GOT3 (cell line): Measurements from ENCODE around the gene TSC2.
"Not testable (repeated sequence)": the region's sequence is repeated elsewhere in the genome, so short reads cannot be mapped to it uniquely, and the experiment has no call there.

Experiments
- DNase-seq: peaks from one replicate; lab custom pipeline; 2025; ENCODE audit warnings: mixed read lengths; lab: John Stamatoyannopoulos, UW

TSC2 gene

DNA sequence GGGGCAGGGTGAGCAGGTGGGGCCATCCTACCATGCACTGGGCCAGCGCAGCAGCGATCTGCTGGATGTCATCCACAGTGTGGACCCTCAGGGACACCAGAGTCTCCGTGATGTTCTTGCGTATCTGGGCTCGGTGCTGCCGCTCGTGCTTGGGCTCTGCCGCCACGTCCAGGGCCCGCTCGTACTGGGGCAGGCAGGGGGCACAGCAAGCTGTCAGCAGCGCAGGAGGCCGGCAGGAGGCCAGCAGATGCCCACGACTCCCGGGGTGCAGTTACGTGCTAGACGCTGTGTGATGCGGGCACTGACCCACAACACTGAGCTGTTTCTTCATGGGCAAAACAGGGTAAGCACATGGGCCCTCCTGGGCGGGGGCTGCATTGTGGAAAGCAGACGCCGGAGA, 57.5 kb downstream of the TSC2 start:
- DNase-seq, result not testable (repeated sequence)

DNA sequence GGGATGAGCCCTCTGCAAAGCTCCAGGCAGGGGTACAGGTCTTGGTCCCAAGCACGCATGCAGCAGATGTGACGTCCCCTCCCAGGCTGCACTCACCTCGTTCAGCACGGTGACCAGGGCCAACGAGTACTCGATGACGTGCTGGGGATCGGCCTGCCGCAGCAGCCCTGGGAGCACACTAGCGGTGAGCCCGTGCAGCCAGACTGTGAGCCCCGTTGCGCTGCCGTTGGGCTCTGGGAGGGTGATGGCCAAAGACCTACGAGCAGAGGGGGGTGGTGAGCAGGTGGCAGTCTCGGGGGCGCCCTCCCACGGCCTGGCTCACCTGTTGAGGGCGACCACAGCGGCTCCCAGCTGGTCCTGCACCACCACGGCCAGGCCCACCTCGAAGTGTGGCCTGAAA, 58.0 kb downstream of the TSC2 start:
- DNase-seq, result not testable (repeated sequence)

DNA sequence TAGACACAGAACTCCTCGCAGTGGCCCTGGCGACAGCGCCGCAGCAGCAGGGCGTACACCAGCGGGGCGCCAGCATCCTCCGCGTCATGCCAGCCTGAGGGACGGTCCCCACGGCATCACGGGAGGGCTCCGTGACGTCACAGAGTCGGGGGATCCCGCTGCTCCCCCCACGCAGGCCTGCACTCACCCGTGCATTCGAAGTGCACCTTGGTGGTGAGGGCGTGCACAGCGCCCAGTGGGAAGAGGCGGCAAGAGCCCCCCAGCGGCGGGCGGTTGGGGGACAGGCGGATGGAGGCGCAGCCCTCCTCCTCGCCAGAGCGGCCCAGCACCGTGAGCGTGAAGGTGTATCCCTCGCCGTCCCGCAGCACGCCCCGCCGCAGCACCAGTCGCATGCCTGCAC, 58.4 kb downstream of the TSC2 start:
- not testable (repeated sequence) for DNase-seq

DNA sequence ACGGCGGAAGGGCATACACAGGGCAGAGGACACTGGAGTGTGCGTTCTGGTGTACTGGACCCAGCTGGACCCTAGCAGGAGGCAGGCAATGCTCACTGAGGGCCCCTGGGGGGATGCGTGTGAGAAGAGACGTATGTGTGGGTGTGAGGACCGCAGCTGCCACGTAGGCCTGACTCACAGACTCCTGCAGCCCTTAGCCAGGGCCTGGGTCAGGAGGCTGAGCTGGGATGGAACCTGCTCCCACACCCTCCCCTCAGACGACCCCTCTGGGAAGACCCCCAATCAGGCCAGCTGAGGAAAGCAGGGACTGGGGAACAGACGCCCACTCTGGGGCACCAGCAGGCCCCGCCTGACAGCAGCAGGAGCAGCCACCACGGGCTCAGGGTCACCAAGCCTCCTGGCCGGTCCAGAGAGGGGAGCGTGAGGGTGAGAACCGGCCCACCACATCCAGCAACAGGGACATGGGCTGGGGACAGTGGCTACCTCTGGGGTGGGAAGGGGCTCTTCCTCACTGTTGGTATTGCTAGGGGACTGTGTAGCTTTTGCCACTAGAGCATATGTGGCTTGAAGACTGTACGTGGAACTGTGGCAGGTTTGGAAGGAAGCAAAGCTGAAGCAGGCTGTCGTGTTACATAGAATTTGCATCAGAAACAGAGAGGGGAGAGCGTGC, 59.5 kb downstream of the TSC2 start:
- DNase-seq, result not testable (repeated sequence)

DNA sequence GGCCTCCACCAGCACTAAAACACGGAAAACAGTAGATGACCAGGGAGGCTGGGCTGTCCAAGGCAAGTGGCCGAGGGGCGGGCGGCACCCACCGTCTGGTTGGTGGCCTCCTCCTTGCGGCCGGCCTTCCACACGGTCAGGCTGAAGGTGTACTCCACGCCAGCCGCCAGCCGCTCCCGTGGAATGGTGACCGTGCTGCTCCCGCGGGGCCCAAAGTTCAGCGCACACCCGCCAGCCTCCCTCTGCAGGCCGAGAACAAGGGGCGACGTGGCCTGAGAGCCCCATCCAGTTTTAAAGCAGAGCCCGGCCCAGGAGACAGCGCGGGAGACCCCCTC, 60.0 kb downstream of the TSC2 start:
- not testable (repeated sequence) for DNase-seq

DNA sequence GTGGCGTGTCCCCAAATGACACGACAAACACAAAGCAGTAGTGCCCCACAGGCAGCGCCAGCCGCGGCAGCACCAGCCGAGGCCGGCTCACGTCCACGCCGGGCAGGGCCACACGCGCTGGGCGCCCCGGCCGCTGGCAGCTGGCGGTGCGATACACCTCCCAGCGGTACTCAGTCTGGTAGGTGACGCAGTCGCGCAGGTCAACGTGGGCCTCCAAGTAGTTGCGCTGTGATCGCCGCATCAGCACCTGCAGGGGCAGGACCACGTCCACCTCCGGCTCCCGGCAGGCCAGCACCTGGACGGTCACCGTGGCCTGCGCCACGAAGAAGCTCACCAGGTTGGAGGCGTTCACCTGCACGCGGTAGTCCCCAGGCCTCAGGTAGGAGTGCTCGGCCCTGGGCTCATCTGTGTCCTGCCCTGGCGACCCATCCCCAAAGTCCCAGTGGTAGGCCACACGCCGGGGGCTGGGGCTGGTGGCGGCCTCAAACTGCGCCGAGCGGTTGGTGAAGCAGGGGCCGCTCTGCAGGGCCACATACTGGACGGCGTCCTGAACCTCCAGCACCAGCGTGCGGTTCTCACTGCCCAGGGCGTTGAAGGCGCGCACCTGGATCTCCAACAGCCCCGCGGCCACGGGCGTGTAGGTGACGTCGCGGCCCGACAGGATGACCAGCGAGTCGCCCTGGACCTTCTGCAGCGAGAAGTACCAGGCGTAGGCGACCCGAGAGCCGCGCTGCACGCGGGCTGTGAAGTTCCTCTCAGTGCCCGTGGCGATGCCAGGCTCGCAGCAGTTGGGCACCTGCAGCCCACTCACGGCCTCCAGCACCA, 60.9 kb downstream of the TSC2 start:
- DNase-seq, result not testable (repeated sequence)

DNA sequence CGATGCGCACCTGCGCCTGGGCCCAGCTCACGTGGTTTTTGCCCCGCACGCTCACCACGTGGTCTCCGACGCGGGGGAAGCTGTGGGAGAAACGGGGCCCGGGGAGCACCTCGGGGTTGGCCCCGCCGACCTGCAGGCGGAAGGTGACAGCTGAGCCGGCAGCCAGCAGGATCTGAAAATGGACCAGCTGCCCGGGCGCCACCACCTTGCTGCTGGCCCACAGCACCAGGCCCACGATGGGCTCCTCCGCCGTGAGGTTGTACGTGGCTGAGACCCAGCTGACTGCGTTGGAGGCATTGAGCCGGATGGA, 61.4 kb downstream of the TSC2 start:
- DNase-seq, result not testable (repeated sequence)

DNA sequence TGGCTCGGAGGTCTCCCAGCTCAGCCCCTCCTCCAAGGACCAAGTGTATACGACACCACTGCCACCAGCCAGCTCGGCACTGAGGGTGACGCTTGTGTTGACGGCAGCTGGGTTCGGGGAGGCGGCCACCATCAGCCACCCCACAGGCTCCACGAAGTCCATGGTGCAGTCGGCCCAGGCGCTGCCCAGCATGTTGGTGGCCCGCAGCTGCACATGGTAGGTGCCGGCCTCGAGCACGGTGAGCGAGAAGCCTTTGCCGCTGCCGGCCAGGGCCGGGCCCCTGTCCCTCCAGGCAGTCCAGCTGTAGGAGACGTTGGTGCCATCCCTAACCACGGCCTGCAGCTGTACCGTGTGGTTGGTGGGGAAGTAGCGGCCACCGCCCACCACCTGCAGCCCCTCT, 62.1 kb downstream of the TSC2 start:
- not testable (repeated sequence) for DNase-seq

DNA sequence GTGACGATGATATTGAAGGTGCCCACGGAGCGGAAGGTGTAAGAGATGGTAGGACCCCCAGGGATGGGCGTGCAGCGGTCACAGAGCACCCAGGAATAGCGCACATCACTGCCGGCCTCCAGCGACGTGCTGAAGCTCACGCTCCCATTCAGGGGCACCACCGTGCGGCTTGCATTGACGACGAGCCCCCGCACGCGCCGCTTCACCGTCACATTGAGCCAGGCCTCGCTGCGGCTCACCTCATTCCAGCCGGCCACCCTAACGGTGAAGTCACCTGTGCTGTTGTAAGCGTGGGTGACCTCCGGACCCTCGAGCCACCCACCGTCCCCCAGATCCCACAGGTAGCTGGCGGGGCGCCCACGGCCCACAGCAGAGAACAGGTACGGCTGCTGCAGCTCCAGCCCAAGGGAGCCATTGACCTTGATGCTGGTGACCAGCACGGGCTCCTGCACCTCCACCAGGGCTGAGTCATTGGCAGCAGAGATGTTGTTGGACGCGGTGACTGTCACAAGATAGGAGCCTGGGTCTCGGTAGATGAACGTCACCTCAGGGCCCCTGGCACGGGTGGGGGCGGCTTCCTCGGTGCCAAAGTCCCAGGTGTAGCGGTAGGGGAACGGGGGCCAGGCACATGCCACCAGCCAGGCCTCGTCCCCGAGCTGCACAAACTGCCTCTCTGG, 62.7 kb downstream of the TSC2 start:
- DNase-seq, result not testable (repeated sequence)

DNA sequence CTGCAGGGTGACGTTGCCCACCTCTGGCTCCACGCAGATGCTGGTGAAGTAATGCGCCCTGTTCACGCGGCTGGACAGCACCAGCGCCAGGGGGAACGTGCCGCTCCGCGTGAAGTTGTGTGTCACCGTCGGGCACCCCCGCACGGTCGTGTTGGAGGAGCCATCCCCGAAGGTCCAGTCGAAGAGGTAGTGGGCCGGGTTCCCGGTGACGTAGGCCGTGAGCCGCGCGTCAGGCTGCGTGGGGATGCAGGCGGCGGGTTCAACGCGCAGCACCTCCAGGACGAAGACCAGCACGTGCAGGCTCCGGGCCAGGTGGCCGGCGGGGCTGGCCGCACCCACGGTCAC, 63.2 kb downstream of the TSC2 start:
- DNase-seq, result not testable (repeated sequence)

DNA sequence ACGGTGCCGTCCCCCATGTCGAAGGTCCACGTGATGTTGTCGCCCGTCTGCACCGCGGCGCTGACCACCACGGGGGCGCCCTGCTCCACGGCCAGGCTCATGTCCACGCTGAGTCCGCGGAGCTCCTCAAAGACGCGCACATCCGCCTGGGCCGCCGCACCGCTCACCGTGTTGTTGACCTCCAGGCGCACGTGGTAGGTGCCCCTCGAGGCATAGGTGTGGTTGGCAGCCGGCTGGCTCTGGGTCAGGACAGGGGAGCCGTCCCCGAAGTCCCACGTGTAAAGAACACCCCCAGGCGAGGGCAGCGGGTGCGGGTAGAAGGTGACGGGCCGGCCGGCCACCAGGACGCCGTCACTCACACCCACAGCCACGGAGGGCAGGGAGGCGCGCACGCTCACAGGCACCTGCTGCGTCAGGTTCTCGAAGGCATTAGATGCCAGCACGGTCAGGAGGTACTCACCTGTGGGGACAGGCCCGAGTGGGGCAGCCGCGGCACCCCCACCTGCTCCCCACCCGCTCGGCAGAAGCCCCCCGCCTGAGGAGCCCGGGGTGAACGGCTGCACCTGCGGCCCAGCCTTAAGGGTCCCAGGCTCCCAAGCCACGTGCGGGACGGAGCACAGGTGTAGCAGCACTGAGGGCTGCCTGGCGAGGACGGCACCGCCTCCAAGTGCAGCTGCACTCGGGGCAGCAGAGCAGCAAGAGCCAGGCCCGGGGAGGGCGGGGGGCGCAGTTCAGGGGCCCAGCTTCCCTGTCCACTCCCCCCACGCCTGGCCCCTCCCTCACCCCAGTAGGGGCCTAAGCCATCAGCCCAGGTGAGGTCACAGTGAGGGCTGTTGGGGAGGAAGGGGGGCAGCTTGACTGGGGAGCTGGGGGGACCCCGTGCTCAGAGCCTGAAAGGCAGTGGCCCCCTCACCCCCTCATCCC, 63.9 kb downstream of the TSC2 start:
- not testable (repeated sequence) for DNase-seq

DNA sequence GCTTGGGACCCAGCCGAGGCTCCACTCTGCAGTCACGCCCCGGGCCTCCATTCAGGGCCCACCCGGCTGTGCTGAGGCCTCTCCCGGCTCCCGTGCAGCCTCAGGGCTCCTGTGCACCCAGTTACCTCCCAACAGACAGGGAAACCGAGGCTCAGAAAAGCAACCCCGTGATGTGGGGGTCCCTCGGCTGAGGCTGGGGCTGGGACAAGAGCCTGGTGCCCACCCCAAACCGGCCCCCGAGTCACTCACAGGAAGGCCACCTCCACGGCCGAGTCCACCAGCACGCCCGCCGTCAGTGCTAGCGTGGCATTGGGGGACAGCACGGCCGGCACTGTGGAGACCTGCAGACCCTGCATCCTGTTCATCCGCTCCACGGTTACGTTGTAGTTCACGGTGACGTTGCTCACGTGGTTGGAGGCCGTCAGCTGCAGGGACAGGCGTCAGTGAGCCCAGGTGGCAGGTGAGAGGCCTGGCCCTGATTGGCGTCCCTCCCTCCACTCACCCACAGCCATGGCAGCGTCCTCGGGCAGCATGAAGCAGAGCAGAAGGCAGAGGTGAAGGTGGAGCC, 64.8 kb downstream of the TSC2 start:
- DNase-seq, result not testable (repeated sequence)

DNA sequence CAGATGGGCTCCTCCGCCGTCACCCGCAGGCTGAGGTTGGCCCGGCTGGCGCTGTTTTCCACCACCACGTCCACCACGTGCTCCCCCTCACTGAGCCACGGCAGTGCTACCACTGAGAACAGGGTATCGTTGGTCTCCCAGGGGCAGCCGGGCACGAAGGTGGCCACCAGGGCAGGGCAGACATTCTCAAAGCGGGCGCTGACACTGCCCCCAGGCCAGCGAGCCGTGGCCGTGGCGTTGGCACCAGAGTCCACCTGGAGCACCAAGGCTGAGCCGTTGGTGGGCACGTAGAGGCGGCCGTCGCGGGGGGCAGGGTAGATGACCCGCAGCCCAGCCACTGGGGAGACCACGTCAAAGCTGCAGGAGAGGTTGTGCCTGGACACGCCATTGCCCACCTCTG, 66.4 kb downstream of the TSC2 start:
- DNase-seq, result not testable (repeated sequence)

DNA sequence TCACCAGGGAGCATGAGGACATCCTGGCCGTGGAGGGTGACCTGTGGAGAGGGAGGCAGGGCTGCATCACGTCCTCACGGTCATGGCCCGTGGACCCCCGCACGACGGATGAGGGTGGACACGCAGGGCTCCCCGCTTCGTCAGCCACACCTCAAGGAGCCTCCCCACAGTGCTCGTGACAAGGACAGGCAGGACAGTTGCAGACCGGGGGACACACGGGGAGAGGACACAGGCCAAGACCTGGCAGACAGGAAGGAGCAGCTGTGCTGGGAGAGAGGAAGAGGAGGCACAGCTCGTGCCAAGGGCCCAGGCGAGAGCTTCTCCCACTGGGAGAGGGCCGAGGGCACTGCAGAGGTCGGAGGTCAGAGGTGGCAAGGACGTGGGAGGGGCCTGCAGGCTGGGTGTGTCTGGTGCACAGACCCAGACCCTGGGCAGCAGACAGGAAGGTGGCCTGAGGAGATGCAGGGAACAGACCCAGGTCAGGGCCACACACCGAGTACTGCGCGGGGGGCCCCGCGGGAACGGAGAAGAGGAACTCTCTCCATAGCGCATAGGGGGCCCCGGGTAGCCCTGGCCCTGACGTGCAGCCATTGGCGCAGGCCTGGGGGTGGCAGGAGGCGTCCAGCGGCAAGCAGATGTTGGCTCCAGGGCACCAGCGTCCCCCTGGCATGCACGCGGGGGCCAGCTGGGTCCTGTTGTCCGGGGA, 67.3 kb downstream of the TSC2 start:
- not testable (repeated sequence) for DNase-seq

DNA sequence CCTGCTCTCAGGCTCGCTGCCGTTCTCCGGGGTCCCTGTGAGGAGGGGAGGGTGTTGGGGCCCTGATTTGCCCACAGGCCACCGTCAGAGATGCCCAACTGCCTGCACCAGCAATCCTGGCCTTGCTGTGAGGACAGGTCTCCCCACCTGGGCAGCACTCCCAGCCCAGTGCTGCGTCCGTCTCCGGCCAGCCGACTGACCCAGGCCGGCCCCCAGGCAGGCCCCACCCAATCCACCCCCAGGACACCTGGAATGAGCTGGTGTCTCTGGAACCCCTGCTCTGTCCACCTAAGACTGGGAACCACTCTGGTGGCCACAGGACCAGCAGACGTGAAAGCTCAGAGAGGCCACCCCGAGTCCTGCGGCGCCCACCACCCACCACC, 67.8 kb downstream of the TSC2 start:
- no peak for DNase-seq

DNA sequence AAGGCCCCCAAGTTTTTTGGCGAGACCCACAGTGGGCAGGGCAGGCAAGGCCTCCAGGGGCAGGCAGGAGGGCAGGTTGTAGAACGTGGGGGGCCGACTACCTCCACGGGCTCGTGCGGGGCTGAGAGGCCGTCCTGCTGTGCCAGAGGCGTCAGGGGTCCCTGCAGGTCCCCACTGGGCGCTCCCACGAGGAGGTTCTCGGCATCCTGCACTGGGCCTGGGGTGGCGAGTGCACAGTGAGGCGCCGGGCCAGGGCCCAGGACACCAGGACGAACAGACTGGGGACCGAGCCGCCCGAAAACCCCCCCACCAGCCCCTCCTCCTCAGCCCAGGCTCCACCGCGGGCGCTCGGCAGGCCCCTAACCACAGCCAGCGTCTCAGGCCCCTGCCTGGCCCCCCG, 68.6 kb downstream of the TSC2 start:
- DNase-seq, result not testable (repeated sequence)

DNA sequence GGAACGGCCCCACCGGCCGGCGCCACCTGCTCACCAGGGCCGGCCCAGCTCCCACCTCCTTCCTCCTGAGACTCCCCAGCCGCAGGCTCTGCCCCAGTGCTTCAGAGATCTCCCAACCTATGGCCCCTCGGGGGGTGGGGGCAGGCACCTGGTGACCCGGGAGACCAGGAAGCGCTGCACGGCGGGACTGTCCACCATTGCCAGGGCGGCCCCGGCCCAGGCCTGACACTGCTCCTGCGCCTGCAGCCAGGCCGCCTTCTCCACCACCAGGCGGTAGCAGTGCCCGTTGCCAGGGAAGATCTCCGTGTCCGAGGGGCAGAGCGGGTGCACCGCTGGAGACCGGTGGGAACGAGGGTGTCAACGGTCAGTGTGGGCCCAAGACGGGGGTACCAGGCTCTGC, 69.6 kb downstream of the TSC2 start:
- not testable (repeated sequence) for DNase-seq

DNA sequence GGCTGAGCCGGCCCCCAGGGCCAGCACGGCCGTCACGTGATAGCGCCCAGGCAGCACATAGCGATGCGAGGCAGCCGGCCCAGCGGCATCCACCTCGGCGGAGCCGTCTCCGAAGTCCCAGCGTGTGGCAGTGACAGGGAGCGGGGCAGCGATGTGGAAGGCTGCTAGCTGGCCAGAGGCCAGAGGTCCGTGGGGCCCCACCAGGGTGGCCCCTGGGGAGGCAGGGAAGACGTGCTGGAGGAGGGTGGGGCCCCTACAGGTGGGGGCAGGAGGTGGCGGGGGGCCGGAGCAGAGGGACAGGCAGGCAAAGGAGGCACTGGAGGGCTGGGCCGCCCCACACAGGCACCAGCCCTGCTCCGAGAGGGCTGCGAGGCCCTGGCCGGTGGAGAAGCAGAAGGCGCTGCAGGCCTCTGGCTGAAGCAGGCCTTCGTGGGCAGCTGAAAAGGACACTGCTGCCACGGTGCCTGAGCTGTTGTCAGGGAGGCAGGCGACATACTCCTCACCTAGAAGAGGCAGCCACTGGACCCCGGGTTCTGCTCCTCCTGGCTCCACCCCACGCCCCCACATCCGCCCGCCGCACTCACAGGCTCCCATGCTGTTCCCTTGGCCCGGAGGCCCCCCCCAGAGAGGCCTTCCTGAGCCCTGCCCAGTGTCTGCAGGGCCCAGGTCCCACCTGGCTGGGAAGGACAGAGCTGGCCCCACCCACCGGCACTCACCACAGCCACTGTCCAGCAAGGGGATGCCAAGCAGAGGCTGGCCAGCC, 70.4 kb downstream of the TSC2 start:
- DNase-seq, result not testable (repeated sequence)

DNA sequence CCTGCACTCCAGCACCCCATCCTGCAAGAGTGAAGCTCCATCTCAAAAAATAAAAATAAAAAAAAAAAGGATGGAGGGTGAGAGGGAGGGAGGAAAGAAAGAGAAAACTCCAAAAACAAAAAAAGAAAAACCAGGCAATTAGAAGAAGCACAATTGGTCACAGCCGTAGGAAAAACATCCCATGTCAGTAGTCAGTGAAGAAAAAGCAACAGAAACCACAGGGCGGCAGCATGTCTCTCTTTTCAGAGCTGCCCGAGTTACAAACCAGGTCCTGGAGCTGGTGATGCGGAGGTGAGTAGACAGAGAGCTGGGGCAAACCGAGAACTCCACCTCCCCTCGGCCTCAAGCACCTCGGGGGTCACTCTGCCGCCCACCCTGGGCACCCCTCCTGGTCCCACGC, 73.5 kb downstream of the TSC2 start:
- not testable (repeated sequence) for DNase-seq

DNA sequence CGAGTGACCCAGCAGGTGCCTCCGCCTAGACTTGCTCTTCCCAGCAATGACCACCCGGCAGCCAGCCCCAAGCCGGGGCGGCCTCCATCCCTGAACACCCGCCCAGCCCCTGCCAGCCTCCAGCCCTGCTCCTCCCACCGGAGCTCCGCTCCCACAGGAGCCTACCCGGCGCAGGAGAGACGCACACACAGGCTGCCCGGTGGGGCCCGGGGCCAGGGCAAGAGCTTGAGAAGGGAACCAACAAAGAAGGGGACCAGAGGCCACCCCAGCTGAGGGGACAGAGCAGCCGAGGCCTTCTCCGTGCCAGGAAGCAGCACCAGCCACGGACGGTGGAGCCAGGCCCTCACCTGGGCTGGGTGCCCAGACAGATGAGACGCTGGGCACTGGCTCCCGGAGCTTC, 74.1 kb downstream of the TSC2 start:
- DNase-seq, result no peak
